Common myeloid progenitor, CD34-positive (primary cell): Measurements from ENCODE around the gene CHST4.

ENCODE experiments used
- CTCF ChIA-PET: fragments of 350-600 bp; sonication (Branson Sonifier 250); formaldehyde crosslinking; loops from one replicate; lab custom pipeline; 2021; ENCODE audit warnings: antibody characterized with exemption; lab: Charles Lee
- POLR2A ChIA-PET: fragments of 350-600 bp; sonication (Branson Sonifier 250); formaldehyde crosslinking; loops from one replicate; lab custom pipeline; 2021; ENCODE audit warnings: antibody characterized with exemption; lab: Charles Lee
- DNase-seq, 3 donors: peaks; one replicate each; pipeline versions ENCODE4 v3.0.0 to v3.0.0-alpha.2; 2013
- H3K27ac ChIP-seq, 2 experiments: 1 replicate in 1 of 2; 2 replicates in 1 of 2; pipeline ENCODE4 v1.7.0; 2013; ENCODE audit warnings: inconsistent platforms in 2 of 2, low read length in 2 of 2, mild to moderate bottlenecking in 2 of 2, low read depth in 1 of 2, moderate library complexity in 1 of 2; ENCODE audit not compliant: severe bottlenecking in 2 of 2, insufficient read depth in 1 of 2, poor library complexity in 1 of 2
- H3K27me3 ChIP-seq, 5 experiments: replicated peaks in 2 of 5; 1 replicate in 3 of 5; 2 replicates in 2 of 5; pipeline versions ENCODE4 v1.6.1 to v1.7.0; 2013; ENCODE audit warnings: low read length in 4 of 5, mild to moderate bottlenecking in 2 of 5, moderate library complexity in 2 of 5, inconsistent platforms in 1 of 5; ENCODE audit not compliant: insufficient read depth in 5 of 5, control insufficient read depth in 4 of 5
- H3K36me3 ChIP-seq, 4 experiments: 1 replicate in 2 of 4; 2 replicates in 2 of 4; pipeline versions ENCODE4 v1.6.1 to v1.7.0; 2013; ENCODE audit warnings: low read length in 3 of 4, control low read depth in 1 of 4, mild to moderate bottlenecking in 1 of 4; ENCODE audit not compliant: control insufficient read depth in 4 of 4, insufficient read depth in 4 of 4
- H3K4me1 ChIP-seq, 4 experiments: 1 replicate in 3 of 4; 2 replicates in 1 of 4; pipeline versions ENCODE4 v1.6.1 to v1.7.1; 2013; ENCODE audit warnings: low read length in 3 of 4, mild to moderate bottlenecking in 3 of 4, control low read depth in 1 of 4, inconsistent platforms in 1 of 4, moderate library complexity in 1 of 4; ENCODE audit not compliant: control insufficient read depth in 4 of 4, insufficient read depth in 4 of 4; ENCODE audit errors: control extremely low read depth in 1 of 4
- H3K4me3 ChIP-seq, 7 experiments: 1 replicate in 4 of 7; 2 replicates in 3 of 7; pipeline versions ENCODE4 v1.5.1 to v1.7.0; 2013; ENCODE audit warnings: mild to moderate bottlenecking in 7 of 7, low read length in 6 of 7, moderate library complexity in 6 of 7, inconsistent platforms in 2 of 7, low read depth in 2 of 7, control low read depth in 1 of 7; ENCODE audit not compliant: insufficient read depth in 4 of 7, control insufficient read depth in 1 of 7; ENCODE audit errors: extremely low read depth in 1 of 7
- H3K9me3 ChIP-seq, 5 experiments: 1 replicate in 4 of 5; 2 replicates in 1 of 5; pipeline versions ENCODE4 v1.6.1 to v1.7.1; 2013; ENCODE audit warnings: low read length in 4 of 5, mild to moderate bottlenecking in 2 of 5, inconsistent platforms in 1 of 5, low read depth in 1 of 5, moderate library complexity in 1 of 5; ENCODE audit not compliant: control insufficient read depth in 4 of 5, insufficient read depth in 2 of 5; ENCODE audit errors: control extremely low read depth in 1 of 5
- WGBS: methylation state at CpG from one replicate; pipeline ENCODE4 v1.1.5; 2013; ENCODE audit not compliant: insufficient coverage; 5-methylcytosine and 5-hydroxymethylcytosine counted together

The CHST4 gene

DNA sequence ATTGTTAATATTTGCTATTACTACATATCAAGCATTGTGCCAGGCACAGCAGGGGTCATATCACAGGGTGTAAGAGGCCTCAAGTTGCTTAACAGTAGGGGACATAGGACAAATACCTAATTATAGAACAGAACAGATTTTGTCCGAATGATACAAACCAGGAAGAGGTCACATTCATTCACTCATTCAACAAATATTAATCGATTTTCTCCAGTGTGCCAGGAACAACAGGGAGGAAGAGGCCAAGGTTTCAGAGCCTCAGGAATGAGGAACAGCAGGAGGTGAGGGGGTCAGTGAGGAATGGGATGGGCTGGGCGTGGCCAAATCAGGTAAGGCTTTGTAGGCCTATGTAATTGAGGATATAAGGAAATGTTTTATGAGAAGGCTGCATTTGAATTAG, 11.2 kb upstream of the CHST4 start:
- Histone ChIP-seq H3K36me3 (no peaks in the 10 kb centered on the region), H3K9me3 (no peaks in the 10 kb centered on the region), H3K4me1 (no peaks in the 10 kb centered on the region), H3K27ac (no peak overlapping the region), H3K4me3 (no peak overlapping the region), H3K27me3 (peaks cover 0 to 6% (median 0%) of the 10 kb centered on the region in 5 experiments)
- no CpG with 5 or more reads among the region's 3 CpGs for WGBS
- CTCF ChIA-PET, result no interaction called here
- POLR2A ChIA-PET, result no interaction called here
- DNase-seq, result no peak

DNA sequence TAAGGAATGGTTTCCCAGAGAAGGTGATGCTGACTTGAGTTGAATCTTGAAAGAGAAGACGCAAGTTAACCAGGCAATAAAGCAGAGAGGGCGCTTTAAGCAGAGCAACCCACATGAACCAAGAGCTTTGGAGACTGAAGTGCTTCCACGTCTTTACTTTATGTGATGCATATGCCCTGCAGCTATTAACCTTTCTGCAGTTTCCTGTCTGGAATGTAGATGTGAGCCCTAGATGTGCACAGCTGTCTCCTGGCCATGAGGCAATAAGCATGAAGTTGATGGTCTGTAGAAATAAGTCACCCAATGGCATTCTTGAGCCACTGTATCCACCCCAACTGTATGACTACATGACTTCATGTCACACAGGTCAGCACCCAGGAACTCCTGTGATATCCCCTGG, 5.7 kb upstream of the CHST4 start:
- Histone ChIP-seq H3K27ac (no peak overlapping the region), H3K27me3 (peaks cover 0 to 10% (median 3%) of the 10 kb centered on the region in 5 experiments), H3K9me3 (no peaks in the 10 kb centered on the region), H3K36me3 (no peaks in the 10 kb centered on the region), H3K4me1 (no peaks in the 10 kb centered on the region), H3K4me3 (no peak overlapping the region)
- 93% methylated on average over 3 of the region's 3 CpGs for WGBS
- POLR2A ChIA-PET, result no interaction called here
- CTCF ChIA-PET, result no interaction called here
- no peak for DNase-seq

DNA sequence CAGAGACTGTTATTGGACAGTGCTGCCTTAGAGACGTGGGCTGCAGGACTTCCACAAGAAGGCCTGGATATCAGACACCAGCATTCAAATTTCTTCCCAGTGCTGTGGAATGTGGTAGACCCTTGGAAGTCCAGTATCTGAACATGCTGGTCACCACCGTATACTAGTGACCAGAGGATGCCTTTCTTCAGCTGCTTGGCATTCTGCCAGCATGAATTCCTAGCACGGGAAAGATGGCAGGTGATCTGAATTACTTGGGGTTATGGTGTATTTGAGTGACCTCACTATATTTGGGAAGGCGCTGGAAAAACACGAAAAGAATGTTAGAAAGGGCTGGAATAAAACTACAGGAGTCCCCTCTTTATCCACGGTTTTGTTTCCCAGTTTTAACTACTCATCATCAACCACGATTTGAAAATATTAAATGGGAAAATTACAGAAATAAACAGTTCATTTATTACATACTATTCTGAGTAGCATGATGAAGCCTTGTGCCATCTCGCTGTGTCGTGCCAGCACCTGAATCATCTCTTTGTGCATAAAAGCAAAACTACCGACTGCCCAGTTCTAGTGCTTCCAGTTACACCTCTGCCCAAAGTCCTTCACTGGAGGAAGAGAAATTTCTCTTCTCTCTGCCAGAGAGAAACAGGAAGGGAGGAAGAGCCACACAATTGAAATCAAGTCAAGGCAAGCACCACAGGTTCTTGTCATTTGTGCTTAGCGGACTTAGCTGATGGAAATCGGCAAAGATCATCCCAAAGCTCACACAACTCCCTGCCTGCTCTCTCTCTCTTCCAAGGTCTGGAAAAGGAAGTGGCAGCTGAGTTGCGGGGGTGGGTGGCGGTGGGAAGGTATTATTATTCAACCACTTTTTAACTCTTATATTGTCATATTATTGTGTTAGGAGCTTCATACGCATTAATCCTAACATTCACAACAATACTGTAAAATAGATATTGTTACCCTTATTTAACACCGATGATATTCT, 1.4 kb upstream of the CHST4 start:
- H3K27ac ChIP-seq, result no peak overlapping the region
- CTCF ChIA-PET, result interaction anchor here (1.7 kb wide), 1 partner anchor 13 kb away, joined by 7 read pairs; no protein-coding TSS in a partner anchor
- POLR2A ChIA-PET, result no interaction called here
- H3K27me3 ChIP-seq, result peaks cover 2 to 16% (median 7%) of the 10 kb centered on the region in 5 experiments
- H3K4me3 ChIP-seq, result no peak overlapping the region
- H3K4me1 ChIP-seq, result peaks cover 0 to 6% (median 3%) of the 10 kb centered on the region in 4 experiments
- DNase-seq, result no peak
- no peaks in the 10 kb centered on the region for H3K36me3 ChIP-seq
- H3K9me3 ChIP-seq, result no peaks in the 10 kb centered on the region
- WGBS, result 92% methylated on average over 6 of the region's 16 CpGs

DNA sequence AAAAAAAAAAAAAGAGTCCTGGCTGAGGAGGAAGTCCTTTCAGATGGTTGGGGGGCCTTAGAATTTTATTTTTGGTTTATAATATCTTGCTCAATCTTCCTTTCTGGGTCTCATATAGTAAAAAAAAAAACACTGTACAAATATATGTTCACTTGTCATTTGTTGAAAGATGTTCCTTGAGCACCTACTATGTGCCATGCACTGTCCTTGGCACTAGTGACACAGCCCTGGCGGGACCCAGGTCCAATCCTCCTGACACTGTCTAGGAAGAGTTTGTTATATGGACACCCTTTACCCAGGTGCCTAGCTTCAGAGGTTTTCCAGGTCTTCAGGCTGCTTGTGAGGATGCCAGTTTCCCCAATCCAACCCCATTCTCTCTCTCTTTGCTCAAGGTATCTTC, 2.0 kb downstream of the CHST4 start:
- POLR2A ChIA-PET, result no interaction called here
- Histone ChIP-seq H3K27me3 (peaks cover 2 to 16% (median 7%) of the 10 kb centered on the region in 5 experiments), H3K27ac (no peak overlapping the region), H3K9me3 (no peaks in the 10 kb centered on the region), H3K4me1 (peaks cover 0 to 6% (median 3%) of the 10 kb centered on the region in 4 experiments), H3K36me3 (no peaks in the 10 kb centered on the region), H3K4me3 (no peak overlapping the region)
- DNase-seq, result no peak
- CTCF ChIA-PET, result interaction anchor here (1.6 kb wide), 1 partner anchor 10 kb away, joined by 4 read pairs; no protein-coding TSS in a partner anchor
- WGBS, result 100% methylated on average over 1 of the region's 1 CpG

DNA sequence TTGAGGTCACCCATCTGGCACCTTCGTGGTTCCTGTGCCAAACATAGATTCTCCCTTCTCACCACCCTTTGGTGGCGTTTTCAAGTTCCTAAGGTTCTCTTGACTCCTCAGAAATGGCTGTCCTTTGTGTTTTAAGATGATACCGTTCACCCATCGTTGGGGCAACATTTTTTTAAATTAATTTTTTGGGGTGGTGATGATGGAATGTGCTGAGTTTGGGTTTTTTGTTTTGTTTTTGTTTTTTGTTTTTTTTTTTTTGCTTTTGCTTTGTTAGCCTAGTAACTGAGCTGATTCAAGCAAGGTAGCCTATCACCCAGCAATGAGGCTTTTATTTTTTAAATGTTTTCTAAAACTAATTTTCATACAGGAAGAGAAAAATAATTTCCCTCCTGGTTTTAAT, 2.6 kb downstream of the CHST4 start:
- no peak overlapping the region for H3K4me3 ChIP-seq

DNA sequence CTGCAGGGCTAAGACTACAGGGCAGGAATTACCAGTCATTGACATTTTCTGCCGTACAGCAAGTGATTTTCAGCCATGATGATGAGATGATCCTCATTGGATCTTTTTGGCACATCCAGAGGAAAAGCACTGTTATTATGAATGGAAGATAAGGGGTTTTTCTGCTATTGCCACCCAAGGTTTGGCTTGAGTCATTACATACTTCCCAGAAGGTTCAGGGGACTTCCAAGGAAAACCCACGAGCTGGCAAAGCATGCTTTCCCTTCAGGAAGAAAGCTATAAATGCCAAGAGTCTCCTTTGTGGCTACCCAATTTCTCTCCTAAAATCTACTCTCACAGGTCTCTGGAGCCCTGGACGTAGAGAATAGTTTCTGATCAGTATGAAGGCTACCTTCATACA, 6.1 kb downstream of the CHST4 start:
- no peaks in the 10 kb centered on the region for H3K9me3 ChIP-seq
- H3K4me1 ChIP-seq, result no peaks in the 10 kb centered on the region
- ChIA-PET CTCF (no interaction called here), POLR2A (no interaction called here)
- no peak overlapping the region for H3K4me3 ChIP-seq
- DNase-seq, result no peak
- H3K27me3 ChIP-seq, result peaks cover 0 to 4% (median 0%) of the 10 kb centered on the region in 5 experiments
- H3K36me3 ChIP-seq, result no peaks in the 10 kb centered on the region
- 80% methylated on average over 1 of the region's 3 CpGs for WGBS
- no peak overlapping the region for H3K27ac ChIP-seq

More for the DNA sequence above, 2.6 kb downstream of the CHST4 start:
- Histone ChIP-seq H3K27me3 (peaks cover 2 to 16% (median 7%) of the 10 kb centered on the region in 5 experiments), H3K4me1 (peaks cover 0 to 6% (median 3%) of the 10 kb centered on the region in 4 experiments), H3K9me3 (no peaks in the 10 kb centered on the region), H3K36me3 (no peaks in the 10 kb centered on the region), H3K27ac (no peak overlapping the region)
- DNase-seq, result no peak
- 93% methylated on average over 2 of the region's 4 CpGs for whole genome bisulfite sequencing
- ChIA-PET POLR2A (no interaction called here), CTCF (interaction anchor here (1.6 kb wide), 1 partner anchor 9 kb away, joined by 4 read pairs; no protein-coding TSS in a partner anchor)
